ENCODE measurements around the gene PLEKHB2.

DNA sequence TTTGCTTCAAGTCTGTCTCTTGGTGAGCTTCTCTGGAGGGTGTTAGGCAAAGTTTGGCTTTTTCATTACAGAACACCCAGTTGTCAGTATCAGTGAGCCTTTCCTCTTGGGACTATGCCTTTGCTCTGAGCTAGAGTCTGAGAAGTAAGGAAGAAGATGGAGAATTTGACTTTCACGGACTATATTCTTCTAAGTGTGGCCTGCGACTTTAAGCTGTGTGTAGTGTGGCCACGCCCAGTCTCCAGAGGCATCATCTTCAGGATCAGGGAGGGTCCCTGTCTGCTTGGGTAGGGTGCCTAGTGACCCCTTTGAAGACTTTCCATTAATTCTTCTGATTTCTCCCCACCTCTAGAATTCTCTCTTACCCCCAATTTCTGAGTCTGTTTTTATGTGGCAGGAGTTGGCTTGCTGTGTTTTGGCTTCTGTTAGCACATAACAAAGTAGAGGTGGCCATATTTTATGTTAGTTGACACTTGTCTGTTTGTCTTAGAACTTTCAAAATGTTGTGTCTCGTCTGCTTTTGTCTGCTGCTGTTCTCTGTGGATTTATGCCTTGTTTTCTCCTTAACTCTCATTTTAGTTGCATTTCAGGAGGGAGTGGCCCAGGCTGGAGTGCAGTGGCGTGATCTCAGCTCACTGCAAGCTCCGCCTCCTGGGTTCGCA is 8.6 kb downstream of the PLEKHB2 start:
- TF ChIP-seq, protein P1, sequence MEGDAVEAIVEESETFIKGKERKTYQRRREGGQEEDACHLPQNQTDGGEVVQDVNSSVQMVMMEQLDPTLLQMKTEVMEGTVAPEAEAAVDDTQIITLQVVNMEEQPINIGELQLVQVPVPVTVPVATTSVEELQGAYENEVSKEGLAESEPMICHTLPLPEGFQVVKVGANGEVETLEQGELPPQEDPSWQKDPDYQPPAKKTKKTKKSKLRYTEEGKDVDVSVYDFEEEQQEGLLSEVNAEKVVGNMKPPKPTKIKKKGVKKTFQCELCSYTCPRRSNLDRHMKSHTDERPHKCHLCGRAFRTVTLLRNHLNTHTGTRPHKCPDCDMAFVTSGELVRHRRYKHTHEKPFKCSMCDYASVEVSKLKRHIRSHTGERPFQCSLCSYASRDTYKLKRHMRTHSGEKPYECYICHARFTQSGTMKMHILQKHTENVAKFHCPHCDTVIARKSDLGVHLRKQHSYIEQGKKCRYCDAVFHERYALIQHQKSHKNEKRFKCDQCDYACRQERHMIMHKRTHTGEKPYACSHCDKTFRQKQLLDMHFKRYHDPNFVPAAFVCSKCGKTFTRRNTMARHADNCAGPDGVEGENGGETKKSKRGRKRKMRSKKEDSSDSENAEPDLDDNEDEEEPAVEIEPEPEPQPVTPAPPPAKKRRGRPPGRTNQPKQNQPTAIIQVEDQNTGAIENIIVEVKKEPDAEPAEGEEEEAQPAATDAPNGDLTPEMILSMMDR (conservative IDR thresholded peaks at IDR 0.05; ENCODE audit: low read depth in 2 of 2) = no peak
- no peak for TF ChIP-seq STAT1 (IDR thresholded peaks at IDR 0.05; ENCODE audit: unreplicated experiment)

Measured in GM23338 (cell line).